ENCODE data around the gene TPM1. TPM values are rescaled to one million over a fixed set of nuclear protein-coding genes. Genes with fewer than 3 reads are reported as not detected.

Gene TPM1
- total RNA-seq, 1 experiment from 2014 or later = 174 TPM

DNA sequence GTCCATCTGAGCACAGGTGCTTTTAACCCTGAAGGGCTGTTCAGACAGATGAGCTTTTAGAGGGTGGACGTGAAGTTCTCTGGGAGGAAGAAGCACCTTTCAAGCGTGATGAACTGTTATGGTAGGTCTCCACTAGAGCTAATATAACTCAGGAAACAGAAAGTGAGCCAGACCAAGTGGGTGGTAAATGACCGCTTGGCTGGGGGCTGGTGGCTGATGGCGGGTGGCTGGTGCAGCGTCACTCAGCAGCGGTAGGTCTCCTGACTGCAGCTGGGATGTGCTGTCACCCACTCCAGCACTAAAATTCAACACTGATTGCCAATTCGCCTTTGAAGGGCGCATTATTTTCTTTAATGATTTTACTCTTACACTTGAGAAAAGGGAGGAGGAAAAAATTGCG lies 47.9 kb downstream of the TPM1 start:
- Histone ChIP-seq H3K36me3 (ENCODE audit: low read depth) (no peaks in the 10 kb centered on the region), H3K9me2 (ENCODE audit: insufficient read depth) (no peaks in the 10 kb centered on the region), H3K27ac (no peak overlapping the region), H3K4me1 (replicated peaks; ENCODE audit: insufficient read depth) (no peaks in the 10 kb centered on the region), H3K4me3 (no peak overlapping the region), H3K27me3 (ENCODE audit: insufficient read depth, low read depth) (no peaks in the 10 kb centered on the region), H4K20me1 (ENCODE audit: insufficient read depth) (no peaks in the 10 kb centered on the region), H3K79me2 (ENCODE audit: low read depth) (no peaks in the 10 kb centered on the region), H3K9me3 (ENCODE audit: insufficient read depth, low read depth) (no peaks in the 10 kb centered on the region), H2AFZ (no peak overlapping the region), H3F3A (ENCODE audit: insufficient read depth, low read depth) (no peaks in the 10 kb centered on the region), H3K4me2 (no peak overlapping the region)
- POLR2A ChIA-PET (ENCODE audit: unreplicated experiment) = no interaction called here
- no peak for DNase-seq
- CTCF ChIA-PET = interaction anchor here (0.6 kb wide), 1 partner anchor 562 kb away, joined by 4 read pairs; no protein-coding TSS in a partner anchor
- intact Hi-C loops (cut with micrococcal nuclease; ENCODE audit: unreplicated experiment) = loop anchor here (5.0 kb wide), 2 partner anchors 193 to 238 kb away; no protein-coding TSS in a partner anchor
- TF ChIP-seq CTCF (conservative IDR thresholded peaks at IDR 0.05) (no peak), EZH2 (IDR thresholded peaks at IDR 0.05; ENCODE audit: low read depth) (no peak)
- BruUV-seq (replicated peaks) = no TSS peak

- H3K27ac ChIP-seq = no peak overlapping the region
- no peaks in the 10 kb centered on the region for H4K20me1 ChIP-seq (ENCODE audit: insufficient read depth)
- no peaks in the 10 kb centered on the region for H3K79me2 ChIP-seq (ENCODE audit: low read depth)
- intact Hi-C loops (cut with micrococcal nuclease; ENCODE audit: unreplicated experiment) = loop anchor here (5.0 kb wide), 2 partner anchors 194 to 239 kb away; no protein-coding TSS in a partner anchor
- H3K4me2 ChIP-seq = no peak overlapping the region
- H3K4me1 ChIP-seq (replicated peaks; ENCODE audit: insufficient read depth) = no peaks in the 10 kb centered on the region
- no peak for DNase-seq
- H3K36me3 ChIP-seq (ENCODE audit: low read depth) = no peaks in the 10 kb centered on the region
- no TSS peak for BruUV-seq (replicated peaks)
- CTCF ChIA-PET = no interaction called here
- no peak overlapping the region for H3K4me3 ChIP-seq
- POLR2A ChIA-PET (ENCODE audit: unreplicated experiment) = no interaction called here
- no peak overlapping the region for H2AFZ ChIP-seq
- H3F3A ChIP-seq (ENCODE audit: insufficient read depth, low read depth) = no peaks in the 10 kb centered on the region
- H3K9me3 ChIP-seq (ENCODE audit: insufficient read depth, low read depth) = no peaks in the 10 kb centered on the region
- no peaks in the 10 kb centered on the region for H3K27me3 ChIP-seq (ENCODE audit: insufficient read depth, low read depth)
- no peaks in the 10 kb centered on the region for H3K9me2 ChIP-seq (ENCODE audit: insufficient read depth)
- no peak for TF ChIP-seq EZH2 (IDR thresholded peaks at IDR 0.05; ENCODE audit: low read depth)
- TF ChIP-seq CTCF (conservative IDR thresholded peaks at IDR 0.05) = no peak
These were observed 48.3 kb downstream of the TPM1 start for GRCh38 chr15:63090887-63091286.

DNA sequence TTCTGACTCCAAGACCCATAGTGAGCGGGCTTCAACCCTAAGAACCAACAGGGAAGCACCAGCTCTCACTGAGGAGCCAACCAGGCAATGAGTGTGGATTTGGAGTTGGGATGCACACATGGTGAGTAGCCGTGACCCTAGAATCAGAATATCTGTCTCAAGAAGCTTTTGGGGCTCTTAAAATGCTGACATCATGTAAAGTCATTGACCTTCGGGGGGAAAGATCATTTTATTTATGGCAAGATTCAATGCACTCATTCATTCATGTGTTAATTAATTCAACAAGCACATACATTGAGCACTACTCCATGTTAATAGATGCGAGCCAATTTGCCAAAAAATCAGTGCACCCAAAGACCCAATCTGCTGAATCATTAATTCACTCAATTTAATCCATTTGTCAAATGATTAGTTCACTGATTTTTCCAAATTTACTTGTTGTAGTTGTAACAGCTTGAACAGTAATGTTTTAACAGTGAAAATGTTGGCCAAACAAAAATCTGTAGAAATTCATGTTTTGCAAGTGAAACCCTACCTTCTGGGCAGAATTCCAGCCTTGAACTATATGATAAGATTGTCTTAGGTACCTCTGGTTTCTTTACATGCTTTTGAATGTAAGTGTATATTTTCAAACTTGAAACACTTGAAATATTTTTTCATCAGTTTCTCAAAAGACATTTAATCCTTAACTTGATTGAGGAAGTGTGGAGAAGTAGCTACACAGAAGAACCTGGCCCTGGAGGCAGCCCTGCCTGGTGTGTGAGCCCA lies 49.3 kb downstream of the TPM1 start:
- CTCF ChIA-PET = no interaction called here
- no peaks in the 10 kb centered on the region for H3K79me2 ChIP-seq (ENCODE audit: low read depth)
- POLR2A ChIA-PET (ENCODE audit: unreplicated experiment) = no interaction called here
- intact Hi-C loops (cut with micrococcal nuclease; ENCODE audit: unreplicated experiment) = loop anchor here (2.0 to 5.0 kb wide), 3 partner anchors 43 to 240 kb away; no protein-coding TSS in a partner anchor
- H3K27me3 ChIP-seq (ENCODE audit: insufficient read depth, low read depth) = no peaks in the 10 kb centered on the region
- no TSS peak for BruUV-seq (replicated peaks)
- H3K4me1 ChIP-seq (replicated peaks; ENCODE audit: insufficient read depth) = no peaks in the 10 kb centered on the region
- H3K27ac ChIP-seq = no peak overlapping the region
- H3K36me3 ChIP-seq (ENCODE audit: low read depth) = no peaks in the 10 kb centered on the region
- H2AFZ ChIP-seq = no peak overlapping the region
- H3K4me2 ChIP-seq = no peak overlapping the region
- no peak for TF ChIP-seq EZH2 (IDR thresholded peaks at IDR 0.05; ENCODE audit: low read depth)
- no peak for TF ChIP-seq CTCF (conservative IDR thresholded peaks at IDR 0.05)
- H3F3A ChIP-seq (ENCODE audit: insufficient read depth, low read depth) = no peaks in the 10 kb centered on the region
- no peaks in the 10 kb centered on the region for H3K9me3 ChIP-seq (ENCODE audit: insufficient read depth, low read depth)
- no peaks in the 10 kb centered on the region for H3K9me2 ChIP-seq (ENCODE audit: insufficient read depth)
- no peaks in the 10 kb centered on the region for H4K20me1 ChIP-seq (ENCODE audit: insufficient read depth)
- H3K4me3 ChIP-seq = no peak overlapping the region
- no peak for DNase-seq

Data from PC-9 (cell line).